Endodermal cell (in vitro differentiated cells): ENCODE data around the gene ACYP2. TPM values are rescaled to one million over a fixed set of nuclear protein-coding genes. Genes with fewer than 3 reads are reported as not detected.
"Not testable (repeated sequence)": the region's sequence is repeated elsewhere in the genome, so short reads cannot be mapped to it uniquely, and the experiment has no call there.

Source experiments
- DNase-seq: peaks from one replicate; pipeline ENCODE4 v3.0.0-alpha.2; 2017
- H3K27ac ChIP-seq: 2 replicates; pipeline ENCODE4 v1.5.1; 2013; ENCODE audit warnings: mild to moderate bottlenecking, low read depth, low read length, moderate library complexity
- H3K27me3 ChIP-seq: 2 replicates; pipeline ENCODE4 v1.6.1; 2013; ENCODE audit warnings: mild to moderate bottlenecking, low read length, moderate library complexity; ENCODE audit not compliant: insufficient read depth, control insufficient read depth, poor library complexity, severe bottlenecking
- H3K36me3 ChIP-seq: 2 replicates; pipeline ENCODE4 v1.7.0; 2013; ENCODE audit warnings: mild to moderate bottlenecking, low read length, moderate library complexity; ENCODE audit not compliant: control insufficient read depth, insufficient read depth
- H3K4me1 ChIP-seq: one replicate; pipeline ENCODE4 v1.7.0; 2013; ENCODE audit warnings: low read length; ENCODE audit not compliant: control insufficient read depth, insufficient read depth
- H3K4me3 ChIP-seq: 2 replicates; pipeline ENCODE4 v1.5.1; 2013; ENCODE audit warnings: mild to moderate bottlenecking, low read length, moderate library complexity
- H3K9ac ChIP-seq: 2 replicates; pipeline ENCODE4 v1.6.1; 2013; ENCODE audit warnings: mild to moderate bottlenecking, low read length, moderate library complexity; ENCODE audit not compliant: poor library complexity, severe bottlenecking; ENCODE audit errors: extremely low read depth
- H3K9me3 ChIP-seq: 2 replicates; pipeline ENCODE4 v1.6.1; 2013; ENCODE audit warnings: mild to moderate bottlenecking, low read length, moderate library complexity; ENCODE audit not compliant: control insufficient read depth
- H3K27ac Mint-ChIP-seq: 2 replicates; pipeline ENCODE4 v1.8.0; 2020; ENCODE audit warnings: mixed read lengths
- H3K27me3 Mint-ChIP-seq: 2 replicates; pipeline ENCODE4 v1.8.0; 2021; ENCODE audit warnings: mild to moderate bottlenecking, mixed read lengths; ENCODE audit not compliant: insufficient read depth
- H3K36me3 Mint-ChIP-seq: 2 replicates; pipeline ENCODE4 v1.8.0; 2020; ENCODE audit warnings: low read depth, mixed read lengths
- H3K4me1 Mint-ChIP-seq: 2 replicates; pipeline ENCODE4 v1.8.0; 2020; ENCODE audit warnings: mixed read lengths
- H3K4me3 Mint-ChIP-seq: 2 replicates; pipeline ENCODE4 v1.8.0; 2020; ENCODE audit warnings: mild to moderate bottlenecking, moderate library complexity, mixed read lengths
- H3K9me3 Mint-ChIP-seq: 2 replicates; pipeline ENCODE4 v1.8.0; 2020; ENCODE audit warnings: mild to moderate bottlenecking, mixed read lengths
- WGBS, 2 experiments: methylation state at CpG; one replicate each; pipeline versions ENCODE4 v1.1.5 to v1.1.7; 2013; ENCODE audit warnings: missing lambda C conversion rate in 2 of 2, mixed read lengths in 1 of 2; ENCODE audit not compliant: insufficient coverage in 1 of 2, insufficient read length in 1 of 2; 5-methylcytosine and 5-hydroxymethylcytosine counted together
- total RNA-seq, 2 donors: library from RNA; stranded (reverse); fragmentation: NEBNext Ultra II Directional in 1 of 2; extraction: Animal tissue kit (Norgen Biotek cat#: 25700) in 1 of 2; gene quantifications; 2 replicates in 1 of 2; 3 replicates in 1 of 2; pipeline ENCODE4 v1.2.1, GENCODE V29; 2021
- TF ChIP-seq, protein P1 (sequence below): fragments of 200-600 bp; sonication (generic); conservative IDR thresholded peaks from 2 replicates; pipeline ENCODE4 v1.5.0; 2021; ENCODE audit warnings: antibody characterized with exemption, mild to moderate bottlenecking

Gene ACYP2
- total RNA-seq, 2 donors from 2014 or later = 7.4 to 8.6 TPM

DNA sequence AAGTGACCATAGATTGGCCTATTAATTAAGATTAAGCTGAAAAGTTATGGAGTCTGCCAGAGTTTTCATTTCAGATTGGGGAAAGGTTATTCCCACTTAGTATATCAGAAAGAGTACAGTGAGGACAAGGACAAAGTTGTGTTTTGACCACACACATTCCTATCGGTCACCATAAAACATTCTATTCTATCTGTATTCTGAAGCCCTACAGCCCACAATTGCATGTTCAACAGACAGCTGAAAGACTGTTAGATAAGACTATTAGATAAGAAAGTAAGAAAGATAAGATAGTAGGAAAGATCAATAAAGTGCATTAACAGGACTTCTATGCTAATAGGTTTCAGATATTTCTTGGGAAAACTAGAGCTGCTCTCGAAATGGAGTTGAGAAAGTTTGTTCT is 26.7 kb upstream of the ACYP2 start:
- Mint-ChIP-seq H3K36me3 (no peaks in the 10 kb centered on the region), H3K4me3 (no peak overlapping the region), H3K4me1 (peaks cover 46% of the 10 kb centered on the region), H3K27ac (peak overlapping the region; percentile 89), H3K27me3 (no peaks in the 10 kb centered on the region), H3K9me3 (peaks cover under 1% of the 10 kb centered on the region)
- H3K4me3 ChIP-seq = peak overlapping the region; percentile 44
- no peaks in the 10 kb centered on the region for H3K36me3 ChIP-seq
- 47 to 80% methylated on average over 1 to 2 of the region's 2 CpGs for WGBS, 2 experiments
- H3K4me1 ChIP-seq = peaks cover 16% of the 10 kb centered on the region
- no peak overlapping the region for H3K27ac ChIP-seq
- TF ChIP-seq, protein P1, sequence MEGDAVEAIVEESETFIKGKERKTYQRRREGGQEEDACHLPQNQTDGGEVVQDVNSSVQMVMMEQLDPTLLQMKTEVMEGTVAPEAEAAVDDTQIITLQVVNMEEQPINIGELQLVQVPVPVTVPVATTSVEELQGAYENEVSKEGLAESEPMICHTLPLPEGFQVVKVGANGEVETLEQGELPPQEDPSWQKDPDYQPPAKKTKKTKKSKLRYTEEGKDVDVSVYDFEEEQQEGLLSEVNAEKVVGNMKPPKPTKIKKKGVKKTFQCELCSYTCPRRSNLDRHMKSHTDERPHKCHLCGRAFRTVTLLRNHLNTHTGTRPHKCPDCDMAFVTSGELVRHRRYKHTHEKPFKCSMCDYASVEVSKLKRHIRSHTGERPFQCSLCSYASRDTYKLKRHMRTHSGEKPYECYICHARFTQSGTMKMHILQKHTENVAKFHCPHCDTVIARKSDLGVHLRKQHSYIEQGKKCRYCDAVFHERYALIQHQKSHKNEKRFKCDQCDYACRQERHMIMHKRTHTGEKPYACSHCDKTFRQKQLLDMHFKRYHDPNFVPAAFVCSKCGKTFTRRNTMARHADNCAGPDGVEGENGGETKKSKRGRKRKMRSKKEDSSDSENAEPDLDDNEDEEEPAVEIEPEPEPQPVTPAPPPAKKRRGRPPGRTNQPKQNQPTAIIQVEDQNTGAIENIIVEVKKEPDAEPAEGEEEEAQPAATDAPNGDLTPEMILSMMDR = no peak
- peak overlapping the region; percentile 11 for H3K9ac ChIP-seq
- no peaks in the 10 kb centered on the region for H3K27me3 ChIP-seq
- H3K9me3 ChIP-seq = no peaks in the 10 kb centered on the region
- DNase-seq = no peak

DNA sequence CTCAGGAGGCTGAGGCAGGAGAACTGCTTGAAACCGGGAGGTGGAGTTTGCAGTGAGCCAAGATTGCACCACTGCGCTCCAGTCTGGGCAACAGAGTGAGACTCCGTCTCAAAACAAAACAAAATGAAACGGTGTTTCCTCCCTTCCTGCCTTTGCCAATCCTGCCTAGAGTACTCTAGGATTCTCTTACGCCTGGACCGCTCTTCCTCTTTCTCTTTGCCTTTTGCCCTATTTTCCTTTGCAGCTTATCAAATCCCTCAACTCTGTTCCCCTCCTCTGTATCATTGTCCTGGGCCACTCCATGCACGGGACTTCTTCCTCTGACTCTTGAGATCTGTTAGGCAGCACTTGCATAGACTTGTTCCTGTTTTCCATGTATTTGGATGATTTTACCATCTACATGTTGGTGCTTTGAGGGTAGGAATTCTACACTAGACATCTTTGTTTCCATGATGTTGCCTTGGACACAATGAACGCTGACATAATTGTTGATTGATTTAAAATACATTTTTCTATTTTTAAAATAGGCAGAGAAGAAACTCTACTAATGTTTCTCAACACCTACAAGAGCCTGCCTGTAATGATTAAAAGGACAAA is 24.8 kb upstream of the ACYP2 start:
- no peaks in the 10 kb centered on the region for H3K9me3 ChIP-seq
- TF ChIP-seq, protein P1 = no peak
- Mint-ChIP-seq H3K27me3 (no peaks in the 10 kb centered on the region), H3K4me3 (no peak overlapping the region), H3K9me3 (peaks cover 11% of the 10 kb centered on the region), H3K4me1 (peaks cover 46% of the 10 kb centered on the region), H3K27ac (no peak overlapping the region), H3K36me3 (peaks cover 1% of the 10 kb centered on the region)
- no peak for DNase-seq
- no peak overlapping the region for H3K9ac ChIP-seq
- no peak overlapping the region for H3K27ac ChIP-seq
- no peak overlapping the region for H3K4me3 ChIP-seq
- WGBS, 2 experiments = 96 to 100% methylated on average over 4 to 7 of the region's 8 CpGs
- no peaks in the 10 kb centered on the region for H3K27me3 ChIP-seq
- H3K36me3 ChIP-seq = no peaks in the 10 kb centered on the region
- H3K4me1 ChIP-seq = peaks cover 16% of the 10 kb centered on the region

DNA sequence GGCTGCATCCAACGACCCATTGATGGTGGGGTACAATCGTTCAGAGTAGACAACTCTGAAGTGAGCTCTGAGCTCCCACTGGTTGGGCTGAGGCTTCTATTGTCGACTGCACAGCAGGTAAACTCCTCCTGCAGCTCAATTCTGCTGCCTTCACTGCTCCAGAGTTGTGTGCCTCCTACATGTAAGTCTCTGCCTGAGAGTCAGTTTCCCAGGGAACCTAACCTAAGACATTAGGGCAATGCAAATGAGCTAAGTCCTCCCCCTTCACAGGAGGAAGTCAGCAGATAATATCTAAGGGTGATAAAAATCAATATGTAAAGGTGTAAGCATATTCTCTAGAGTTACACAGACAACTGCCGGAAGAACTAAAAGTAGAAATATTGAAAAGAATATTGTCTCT is 22.5 kb upstream of the ACYP2 start:
- H3K4me1 ChIP-seq = peaks cover 13% of the 10 kb centered on the region
- no peak overlapping the region for H3K27ac ChIP-seq
- H3K4me3 Mint-ChIP-seq = no peak overlapping the region
- H3K27me3 ChIP-seq = no peaks in the 10 kb centered on the region
- H3K4me1 Mint-ChIP-seq = peaks cover 31% of the 10 kb centered on the region
- no peaks in the 10 kb centered on the region for H3K36me3 ChIP-seq
- WGBS, 2 experiments = 52 to 89% methylated on average over 1 to 4 of the region's 4 CpGs
- no peak overlapping the region for H3K9ac ChIP-seq
- no peaks in the 10 kb centered on the region for H3K27me3 Mint-ChIP-seq
- TF ChIP-seq, protein P1 = no peak
- H3K9me3 Mint-ChIP-seq = peaks cover 23% of the 10 kb centered on the region
- peaks cover 7% of the 10 kb centered on the region for H3K9me3 ChIP-seq
- peak; percentile 58 for DNase-seq
- H3K4me3 ChIP-seq = no peak overlapping the region
- peaks cover 4% of the 10 kb centered on the region for H3K36me3 Mint-ChIP-seq
- H3K27ac Mint-ChIP-seq = no peak overlapping the region

DNA sequence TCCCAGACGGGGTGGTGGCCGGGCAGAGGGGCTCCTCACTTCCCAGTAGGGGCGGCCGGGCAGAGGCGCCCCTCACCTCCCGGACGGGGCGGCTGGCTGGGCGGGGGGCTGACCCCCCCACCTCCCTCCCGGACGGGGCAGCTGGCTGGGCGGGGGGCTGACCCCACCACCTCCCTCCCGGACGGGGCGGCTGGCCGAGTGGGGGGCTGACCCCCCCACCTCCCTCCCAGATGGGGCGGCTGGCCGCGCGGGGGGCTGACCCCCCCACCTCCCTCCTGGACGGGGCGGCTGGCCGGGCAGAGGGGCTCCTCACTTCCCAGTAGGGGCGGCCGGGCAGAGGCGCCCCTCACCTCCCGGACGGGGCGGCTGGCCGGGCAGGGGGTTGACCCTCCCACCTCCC is 20.0 kb upstream of the ACYP2 start:
- not testable (repeated sequence) for H3K4me3 Mint-ChIP-seq, H3K27me3 ChIP-seq, H3K36me3 Mint-ChIP-seq, H3K27me3 Mint-ChIP-seq, H3K27ac ChIP-seq, H3K36me3 ChIP-seq, DNase-seq, H3K4me3 ChIP-seq, H3K27ac Mint-ChIP-seq, H3K9me3 ChIP-seq, H3K9ac ChIP-seq, H3K4me1 ChIP-seq
- WGBS, 2 experiments = 96% methylated on average over 16 of the region's 30 CpGs; no CpG with 5 or more reads in 1 of the 2 experiments
- Mint-ChIP-seq H3K4me1 (peaks cover 21% of the 10 kb centered on the region), H3K9me3 (peaks cover 23% of the 10 kb centered on the region)

DNA sequence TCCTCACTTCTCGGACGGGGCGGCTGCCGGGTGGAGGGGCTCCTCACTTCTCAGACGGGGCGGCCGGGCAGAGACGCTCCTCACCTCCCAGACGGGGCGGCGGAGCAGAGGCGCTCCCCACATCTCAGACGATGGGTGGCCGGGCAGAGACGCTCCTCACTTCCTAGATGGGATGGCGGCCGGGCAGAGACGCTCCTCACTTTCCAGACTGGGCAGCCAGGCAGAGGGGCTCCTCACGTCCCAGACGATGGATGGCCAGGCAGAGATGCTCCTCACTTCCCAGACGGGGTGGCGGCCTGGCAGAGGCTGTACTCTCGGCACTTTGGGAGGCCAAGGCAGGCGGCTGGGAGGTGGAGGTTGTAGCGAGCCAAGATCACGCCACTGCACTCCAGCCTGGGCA is 19.3 kb upstream of the ACYP2 start:
- H3K36me3 Mint-ChIP-seq, H3K36me3 ChIP-seq, DNase-seq, H3K4me3 ChIP-seq, H3K4me3 Mint-ChIP-seq, H3K27ac ChIP-seq, H3K9ac ChIP-seq, H3K27me3 ChIP-seq, H3K27ac Mint-ChIP-seq, H3K27me3 Mint-ChIP-seq, H3K9me3 ChIP-seq, H3K4me1 ChIP-seq: not testable (repeated sequence)
- Mint-ChIP-seq H3K9me3 (peaks cover 23% of the 10 kb centered on the region), H3K4me1 (peaks cover 16% of the 10 kb centered on the region)
- 99% methylated on average over 13 of the region's 26 CpGs; no CpG with 5 or more reads in 1 of the 2 experiments for WGBS, 2 experiments
